Activated CD4-positive, alpha-beta T cell treated with anti-CD3 and anti-CD28 coated beads for 4 hours (primary cell): ENCODE data around the gene WDR31.
A peak's percentile ranks its signal among the peaks of the same experiment; 100 is the strongest.
"Not testable (repeated sequence)": the region's sequence is repeated elsewhere in the genome, so short reads cannot be mapped to it uniquely, and the experiment has no call there.

Experiments used
- DNase-seq, 2 donors: peaks; one replicate each; pipeline ENCODE4 v3.0.0-alpha.2; 2020

WDR31 gene

GRCh38 chr9:113340011-113340699 is at the start of gene WDR31:
Gene WDR31 (minus strand): TSS chr9:113340275. CDS start chr9:113332022, 8,253 bp downstream.
- peak; percentile 77 to 79 for DNase-seq

DNA sequence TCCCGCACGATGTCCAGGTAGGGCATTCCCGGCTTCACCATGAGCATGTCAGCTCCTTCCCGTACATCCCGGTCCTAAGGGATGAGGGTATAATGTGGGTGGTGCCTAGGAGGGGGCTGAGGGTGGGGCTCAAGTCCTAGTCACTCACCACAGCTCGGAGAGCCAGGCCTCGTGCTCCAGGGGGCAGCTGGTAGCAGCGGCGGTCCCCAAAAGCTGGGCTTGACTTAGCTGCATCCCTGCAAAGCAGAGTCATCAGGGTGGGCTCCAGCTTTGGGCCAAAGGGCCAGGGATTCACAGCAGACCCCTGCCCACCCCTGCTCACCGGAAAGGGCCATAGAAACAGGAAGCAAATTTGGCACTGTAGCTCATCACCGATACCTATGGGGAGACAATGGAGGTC is 49.4 kb upstream of the WDR31 start:
- no peak for DNase-seq

- DNase-seq, result no peak
Measured at GRCh38 chr9:113388833-113389232, 48.8 kb upstream of the WDR31 start.

- DNase-seq, result no peak
Measured at GRCh38 chr9:113387560-113388230, 47.6 kb upstream of the WDR31 start.

DNA sequence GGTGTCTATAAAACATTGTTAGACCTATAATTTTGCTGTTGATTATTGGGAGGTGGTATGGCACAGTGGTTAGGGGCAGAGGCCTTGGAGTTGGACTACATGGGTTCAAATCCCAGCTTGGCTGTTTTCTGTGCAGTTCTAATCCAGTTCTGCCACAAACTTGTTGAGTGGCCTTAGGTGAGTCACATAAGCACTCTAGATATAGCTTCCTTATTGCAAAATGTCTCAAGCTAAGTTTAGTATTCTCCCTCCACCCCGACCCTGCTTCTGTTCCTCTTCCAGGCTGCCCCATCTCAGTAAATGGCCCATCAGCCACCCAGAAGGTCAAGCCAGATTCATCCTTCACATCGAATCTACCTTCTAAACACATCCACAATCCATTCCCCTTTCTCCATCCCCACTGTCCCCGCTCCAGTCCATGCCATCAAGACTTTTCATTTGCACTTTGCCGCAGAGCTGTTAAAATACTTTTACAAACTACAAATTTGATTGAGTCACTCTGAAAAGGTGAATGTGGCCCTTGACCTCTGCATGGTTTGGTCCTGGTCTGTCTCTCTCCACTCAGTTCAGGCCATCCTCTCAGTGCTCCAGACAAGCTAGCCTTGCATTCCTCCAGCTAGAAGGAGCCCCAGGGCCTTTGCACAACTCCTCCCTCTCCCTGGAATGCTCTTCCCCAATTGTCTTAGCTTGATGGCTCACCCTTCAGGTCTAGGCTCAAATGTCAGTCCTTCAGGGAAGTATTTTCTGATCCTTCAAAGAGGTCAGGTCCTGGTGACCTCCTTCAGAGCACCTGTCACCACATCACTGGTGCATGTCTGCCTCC is 46.7 kb upstream of the WDR31 start:
- no peak for DNase-seq

DNA sequence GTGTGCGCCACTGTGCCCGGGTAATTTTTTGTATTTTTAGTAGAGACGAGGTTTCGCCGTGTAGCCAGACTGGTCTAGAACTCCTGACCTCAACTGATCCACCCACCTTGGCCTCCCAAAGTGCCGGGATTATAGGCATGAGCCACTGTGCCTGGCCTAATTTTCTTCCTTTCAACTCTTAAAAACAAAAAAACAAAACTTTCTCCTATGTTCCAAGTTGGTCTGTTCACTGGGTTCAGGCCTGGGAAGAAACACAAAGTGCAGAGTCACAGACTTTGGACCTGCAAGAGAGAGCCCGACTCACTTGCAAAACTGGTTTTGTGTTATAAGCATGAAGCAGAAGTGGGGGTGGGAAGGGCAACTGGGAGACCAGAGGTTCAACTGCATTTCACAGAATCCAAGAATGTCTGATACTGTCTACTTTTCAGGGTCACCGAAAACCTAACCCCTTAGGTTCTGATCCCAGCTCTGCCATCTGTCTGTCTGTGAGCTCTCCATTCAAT is 41.9 kb upstream of the WDR31 start:
- no peak for DNase-seq

- not testable (repeated sequence) for DNase-seq
Measured at GRCh38 chr9:113381441-113381840, 41.4 kb upstream of the WDR31 start.

GRCh38 chr9:113380869-113381378 is 40.8 kb upstream of the WDR31 start:
- DNase-seq, result no peak

- not testable (repeated sequence) for DNase-seq
Measured at GRCh38 chr9:113379829-113380210, 39.7 kb upstream of the WDR31 start.

DNA sequence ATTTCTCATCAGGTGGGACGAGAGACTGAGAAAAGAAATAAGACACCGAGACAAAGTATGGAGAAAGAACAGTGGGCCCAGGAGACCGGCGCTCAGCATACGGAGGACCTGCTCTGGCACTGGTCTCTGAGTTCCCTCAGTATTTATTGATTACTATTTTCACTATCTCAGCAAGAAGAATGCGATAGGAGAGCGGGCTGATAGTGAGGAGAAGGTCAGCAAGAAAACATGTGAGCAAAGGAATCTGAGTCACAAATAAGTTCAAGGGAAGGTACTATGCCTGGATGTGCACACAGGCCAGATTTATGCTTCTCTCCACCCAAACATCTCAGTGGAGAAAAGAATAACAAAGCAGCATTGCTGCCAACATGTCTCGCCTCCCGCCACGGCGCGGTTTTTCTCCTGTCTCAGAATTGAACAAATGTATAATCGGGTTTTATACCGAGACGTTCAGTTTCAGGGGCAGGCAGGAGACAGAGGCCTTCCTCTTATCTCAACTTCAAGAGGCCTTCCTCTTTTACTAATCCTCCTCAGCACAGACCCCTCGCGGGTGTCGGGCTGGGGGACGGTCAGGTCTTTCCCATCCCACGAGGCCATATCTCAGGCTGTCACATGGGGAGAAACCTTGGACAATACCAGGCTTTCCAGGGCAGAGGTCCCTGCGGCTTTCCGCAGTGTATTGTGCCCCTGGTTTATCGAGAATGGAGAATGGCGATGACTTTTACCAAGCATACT is 39.2 kb upstream of the WDR31 start:
- not testable (repeated sequence) for DNase-seq

- DNase-seq, result peak; percentile 70 to 80
Measured at GRCh38 chr9:113376634-113377567, 36.8 kb upstream of the WDR31 start, which contains the start of gene HDHD3. Gene HDHD3 (minus strand): TSS chr9:113376986. CDS start chr9:113374354, 2,632 bp downstream.

DNA sequence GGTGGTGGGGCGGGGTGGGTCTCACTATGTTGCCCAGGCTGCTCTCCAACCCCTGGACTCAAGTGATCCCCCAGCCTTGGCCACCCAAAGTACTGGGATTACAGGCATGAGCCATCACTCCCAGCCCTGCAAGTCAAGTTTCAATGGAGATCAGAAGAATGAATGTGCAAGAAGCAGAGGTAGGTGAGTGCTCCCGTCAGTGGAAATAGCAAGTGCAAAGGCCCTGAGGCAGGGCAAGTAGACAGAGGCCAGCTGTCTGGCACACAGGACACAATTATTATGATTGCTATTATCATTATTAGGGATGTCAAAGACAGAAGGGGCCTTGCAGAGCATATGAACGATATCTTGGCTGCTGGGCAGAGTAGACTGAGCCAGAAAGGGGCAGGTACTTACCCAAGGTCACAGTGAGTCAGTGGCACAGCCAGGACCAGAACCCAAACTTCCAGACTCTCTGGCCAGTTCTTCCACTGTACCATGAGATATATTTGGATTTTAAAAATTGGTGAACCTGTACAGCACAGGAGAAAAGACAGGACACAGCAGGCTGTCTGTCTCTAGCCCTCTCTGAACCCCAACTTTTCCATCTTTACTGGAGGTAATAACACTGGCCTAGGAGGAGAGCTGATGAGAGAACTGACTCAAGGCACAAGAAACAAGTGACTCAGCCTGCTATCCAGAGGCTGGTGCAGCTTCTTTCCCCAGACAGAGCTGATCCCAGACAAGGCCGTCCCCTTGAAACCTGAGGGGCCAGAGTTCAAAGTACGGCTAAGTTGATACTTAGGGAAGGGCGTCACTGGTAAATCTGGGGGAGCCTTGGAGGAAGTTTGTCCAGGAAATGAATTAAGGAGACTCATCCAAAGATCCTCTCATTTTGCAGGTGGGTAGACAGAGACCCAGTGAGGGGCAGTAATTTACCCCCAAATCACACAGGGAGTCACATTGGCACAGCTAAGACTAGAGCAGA is 35.3 kb upstream of the WDR31 start:
- no peak for DNase-seq

GRCh38 chr9:113373676-113374392 is 33.8 kb upstream of the WDR31 start:
- no peak for DNase-seq

GRCh38 chr9:113373256-113373655 is 33.2 kb upstream of the WDR31 start:
- no peak for DNase-seq

DNA sequence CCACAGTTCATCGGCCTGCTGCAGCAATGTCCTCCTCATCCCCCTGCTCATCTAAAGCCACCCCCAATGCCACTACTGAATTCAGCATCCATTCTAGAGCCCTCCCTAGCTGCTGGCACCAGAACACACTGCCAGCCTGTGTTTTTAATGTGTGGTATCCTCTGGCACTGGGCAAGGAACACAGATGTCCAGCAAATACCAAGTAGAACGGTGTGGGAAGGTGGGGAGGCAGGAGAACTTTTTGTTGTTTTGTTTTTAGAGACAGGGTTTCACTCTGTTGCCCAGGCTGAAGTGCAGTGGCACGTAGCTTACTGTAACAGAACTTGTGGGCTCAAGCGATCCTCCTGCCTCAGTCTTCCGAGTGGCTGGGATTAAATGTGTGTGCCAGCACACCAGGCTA is 32.0 kb upstream of the WDR31 start:
- DNase-seq, result no peak

DNA sequence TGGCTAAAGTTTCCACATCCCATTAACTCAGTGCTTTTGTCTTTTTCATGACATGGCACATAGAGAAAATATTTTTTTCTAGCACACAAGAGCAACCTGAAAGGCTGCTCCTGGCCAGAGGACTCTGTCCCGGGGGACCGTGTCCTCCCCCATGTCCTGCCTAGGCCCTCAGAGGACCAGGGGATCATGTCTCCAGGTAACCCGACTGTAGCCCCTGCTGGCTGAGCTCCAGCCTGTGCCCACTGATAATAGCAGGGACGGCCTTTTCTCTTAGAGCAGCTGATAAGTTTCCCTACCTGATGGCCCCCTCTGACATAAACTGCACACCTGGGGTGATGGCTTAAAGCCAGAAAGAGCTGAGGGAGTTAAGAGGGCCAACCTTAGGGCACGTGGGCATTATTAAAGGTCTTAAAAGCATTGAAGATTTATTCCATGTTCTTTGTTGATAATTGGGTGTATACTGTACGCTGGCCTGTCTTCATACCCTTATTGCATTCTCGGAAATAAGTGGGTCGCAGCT is 30.8 kb upstream of the WDR31 start:
- no peak for DNase-seq

DNA sequence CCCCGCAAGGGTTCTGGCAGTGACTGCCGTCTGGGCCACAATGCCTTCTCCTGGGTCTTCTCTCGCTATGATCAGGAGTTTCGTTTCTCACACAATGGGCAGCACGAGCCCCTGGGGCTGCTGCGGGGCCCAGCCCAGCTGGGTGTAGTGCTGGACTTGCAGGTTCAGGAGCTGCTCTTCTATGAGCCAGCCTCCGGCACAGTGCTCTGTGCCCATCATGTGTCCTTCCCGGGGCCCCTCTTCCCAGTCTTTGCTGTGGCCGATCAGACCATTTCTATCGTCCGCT is 29.7 kb upstream of the WDR31 start:
- no peak for DNase-seq

DNA sequence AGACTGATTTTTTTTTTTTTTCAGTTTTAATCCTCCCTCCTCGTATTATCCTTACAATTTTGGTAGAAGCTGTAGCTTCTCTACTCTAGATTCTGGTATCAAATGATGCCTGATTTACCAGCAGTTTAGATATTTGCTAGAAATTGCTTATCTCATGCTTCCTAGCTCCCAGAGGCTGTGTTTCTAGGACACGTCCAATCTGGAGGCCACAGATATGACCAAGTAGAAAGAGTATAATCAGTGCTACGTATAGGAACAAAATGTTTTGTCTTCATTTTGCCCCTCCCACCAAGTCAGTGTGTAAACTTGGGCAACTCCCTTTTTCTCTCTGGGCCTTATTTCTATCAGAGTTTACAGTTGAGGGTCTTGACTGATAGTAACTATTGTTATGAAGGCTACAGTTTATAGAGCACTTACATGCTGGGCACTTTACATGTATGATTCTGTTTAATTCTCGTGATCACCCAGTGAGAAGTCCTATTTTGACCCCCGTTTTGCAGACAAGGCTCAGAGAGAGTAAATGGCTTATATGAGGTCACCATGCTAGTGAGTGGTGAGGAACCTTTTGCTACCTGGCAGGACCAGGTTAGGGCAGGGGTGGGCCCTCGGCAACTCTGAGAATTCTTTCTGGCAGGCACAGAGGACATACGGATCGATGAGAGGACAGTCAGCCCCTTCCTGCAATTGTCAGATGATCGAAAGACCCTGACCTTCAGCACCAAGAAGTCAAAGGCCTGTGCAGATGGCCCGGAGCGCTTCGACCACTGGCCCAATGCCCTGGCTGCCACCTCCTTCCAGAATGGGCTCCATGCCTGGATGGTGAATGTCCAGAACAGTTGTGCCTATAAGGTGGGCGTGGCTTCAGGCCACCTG is 29.1 kb upstream of the WDR31 start:
- no peak for DNase-seq
